GM19035 (cell line): Measurements from ENCODE around the gene CAPN15.
"Not testable (repeated sequence)": the region's sequence is repeated elsewhere in the genome, so short reads cannot be mapped to it uniquely, and the experiment has no call there.

Source experiments
- ATAC-seq: cut with Tn5 transposase; IDR thresholded peaks from one replicate; pipeline ENCODE4 v1.9.1; 2021; ENCODE audit not compliant: unreplicated experiment

CAPN15 gene

DNA sequence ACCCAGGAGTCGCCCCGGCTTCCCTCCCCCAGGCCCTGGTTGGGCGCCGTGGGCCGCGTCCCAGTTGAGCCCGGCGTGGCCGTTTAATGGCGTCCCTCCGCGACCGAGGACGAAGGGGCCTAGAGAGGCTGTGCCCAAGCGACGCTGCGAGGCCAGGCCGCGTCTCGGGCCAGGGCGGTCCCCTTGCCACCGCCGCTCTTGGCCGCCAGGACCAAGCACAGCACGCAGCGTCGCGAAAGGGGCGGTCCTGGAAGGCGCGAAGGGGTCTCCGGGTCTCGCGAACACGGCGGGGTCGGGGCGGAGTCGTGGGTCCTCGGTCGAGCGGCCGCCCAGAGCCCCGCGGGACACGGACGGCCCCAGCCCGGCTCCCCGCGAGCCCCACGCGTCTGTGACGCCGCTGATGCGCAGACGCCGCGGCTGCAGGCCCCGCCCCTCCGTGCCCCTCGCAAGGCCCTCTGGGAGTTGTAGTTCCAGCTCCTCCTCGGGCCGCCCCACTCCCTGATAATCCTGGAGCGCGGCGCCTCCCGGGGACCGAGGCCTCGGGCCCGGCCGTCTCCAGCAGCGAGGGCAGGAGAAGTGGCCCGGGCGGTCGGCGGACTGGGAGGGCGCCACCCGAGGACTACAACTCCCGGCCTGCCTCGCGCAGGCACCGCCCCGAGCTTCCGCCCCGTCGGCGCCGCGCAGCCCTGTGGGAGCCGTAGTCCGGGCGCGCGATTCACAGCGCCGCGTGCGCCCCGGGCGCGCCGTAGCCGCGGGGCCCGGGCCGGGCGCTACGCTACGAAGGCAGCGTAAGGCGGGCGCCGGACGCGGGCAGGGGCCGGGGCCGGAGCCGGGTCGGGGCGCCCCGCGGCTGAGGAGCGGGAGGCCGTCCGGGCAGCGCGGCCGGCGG, at the start of gene CAPN15:
Gene CAPN15 (plus strand): TSS at position 698 of the 889 bp plus-strand sequence. CDS start 19,127 bp downstream, outside the sequence.
- peak; percentile 76 for ATAC-seq

DNA sequence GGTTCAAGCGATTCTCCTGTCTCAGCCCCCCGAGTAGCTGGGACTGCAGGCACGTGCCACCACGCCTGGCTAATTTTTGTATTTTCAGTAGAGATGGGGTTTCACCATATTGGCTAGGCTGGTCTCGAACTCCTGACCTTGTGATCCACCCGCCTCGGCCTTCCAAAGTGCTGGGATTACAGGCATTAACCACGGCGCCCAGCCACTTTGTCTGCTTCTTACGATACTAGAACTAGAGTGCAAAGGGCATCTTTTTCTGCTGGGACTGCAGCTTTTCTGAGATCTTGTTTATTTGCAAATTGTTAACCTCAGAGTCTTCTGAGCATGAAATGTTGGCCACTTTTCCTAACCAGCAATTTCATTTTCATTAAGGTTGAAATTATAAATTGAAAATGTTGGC, 49.2 kb upstream of the CAPN15 start:
- ATAC-seq, result not testable (repeated sequence)

DNA sequence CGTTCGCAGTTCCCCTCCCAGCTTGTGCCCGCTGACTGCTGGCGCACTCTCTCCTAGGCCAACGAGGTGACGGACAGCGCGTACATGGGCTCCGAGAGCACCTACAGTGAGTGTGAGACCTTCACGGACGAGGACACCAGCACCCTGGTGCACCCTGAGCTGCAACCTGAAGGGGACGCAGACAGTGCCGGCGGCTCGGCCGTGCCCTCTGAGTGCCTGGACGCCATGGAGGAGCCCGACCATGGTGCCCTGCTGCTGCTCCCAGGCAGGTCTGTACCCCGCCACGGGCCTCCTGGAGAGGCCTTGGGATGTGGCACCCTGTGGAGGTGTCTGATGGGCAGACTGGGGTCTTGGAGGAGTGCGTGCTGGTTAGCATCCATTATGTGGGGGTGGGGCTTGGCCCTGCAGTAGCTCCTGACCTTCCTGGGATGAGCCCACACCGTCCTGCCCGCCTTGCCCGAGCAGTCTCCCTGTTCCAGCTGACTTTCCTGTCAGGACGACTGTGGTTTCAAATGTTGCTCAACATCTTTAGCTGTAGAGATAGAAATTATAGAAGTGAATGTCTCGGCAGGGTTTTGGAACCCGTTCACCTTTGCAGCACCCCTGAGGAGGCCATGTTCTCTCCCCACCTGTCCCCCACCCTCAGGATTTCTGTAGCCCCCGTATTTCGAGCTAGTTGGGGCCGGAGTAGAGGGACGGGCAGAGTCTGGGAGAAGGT, 44.9 kb upstream of the CAPN15 start:
- no peak for ATAC-seq

DNA sequence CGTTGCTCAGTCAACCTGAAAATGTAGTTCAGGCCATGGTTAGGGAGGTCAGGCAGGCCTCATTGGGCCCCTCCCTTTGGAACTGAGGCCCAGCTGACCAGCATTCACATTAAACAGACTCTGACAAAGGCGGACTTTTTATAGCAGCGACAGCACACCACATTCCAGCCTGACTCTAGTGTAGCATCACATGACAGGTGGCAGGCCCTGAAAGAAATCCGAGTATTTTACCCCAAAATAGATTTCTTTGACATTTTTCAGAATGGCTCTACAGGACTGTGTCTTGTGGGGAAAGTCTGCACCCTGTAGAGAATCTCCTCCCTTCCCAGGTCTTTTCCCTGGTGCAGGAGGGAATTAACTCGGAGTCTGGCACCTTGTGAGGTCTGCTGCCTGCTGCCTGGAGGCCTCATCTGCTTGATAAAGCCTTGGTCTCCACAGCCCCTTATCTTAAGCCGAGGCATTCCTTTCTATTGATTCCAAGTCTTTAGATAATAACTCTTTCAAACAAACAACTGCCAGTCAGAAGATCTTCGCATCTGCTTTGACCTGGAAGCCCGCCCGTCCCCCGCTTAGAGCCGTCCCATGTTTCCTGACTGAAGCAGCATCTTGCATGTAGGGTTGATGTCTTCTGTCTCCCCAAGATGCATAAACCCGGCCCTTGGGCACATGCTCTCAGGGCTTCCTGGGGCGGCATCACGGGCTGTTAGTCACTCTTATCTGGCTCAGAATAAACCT, 44.0 kb upstream of the CAPN15 start:
- ATAC-seq, result no peak

DNA sequence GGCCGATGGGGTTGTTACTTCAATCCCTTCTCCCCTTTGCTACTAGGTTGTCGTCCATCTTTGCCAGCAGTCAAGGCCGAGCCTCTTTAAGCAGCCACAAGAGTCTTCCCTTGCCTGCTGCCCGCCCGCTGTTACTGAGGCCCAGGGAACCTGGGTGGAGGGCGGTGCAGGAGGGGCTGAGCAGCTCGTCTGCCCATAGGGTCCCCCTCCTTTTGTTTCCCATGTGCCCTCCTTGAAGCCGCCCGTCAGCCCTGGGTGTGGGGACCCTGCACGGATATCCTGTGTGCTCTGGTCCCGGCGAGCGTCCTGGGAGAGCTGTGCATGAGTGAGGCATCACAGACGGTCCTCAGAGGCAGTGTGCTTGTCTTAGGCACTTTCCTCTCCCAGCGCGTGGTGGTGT, 37.9 kb upstream of the CAPN15 start:
- no peak for ATAC-seq

DNA sequence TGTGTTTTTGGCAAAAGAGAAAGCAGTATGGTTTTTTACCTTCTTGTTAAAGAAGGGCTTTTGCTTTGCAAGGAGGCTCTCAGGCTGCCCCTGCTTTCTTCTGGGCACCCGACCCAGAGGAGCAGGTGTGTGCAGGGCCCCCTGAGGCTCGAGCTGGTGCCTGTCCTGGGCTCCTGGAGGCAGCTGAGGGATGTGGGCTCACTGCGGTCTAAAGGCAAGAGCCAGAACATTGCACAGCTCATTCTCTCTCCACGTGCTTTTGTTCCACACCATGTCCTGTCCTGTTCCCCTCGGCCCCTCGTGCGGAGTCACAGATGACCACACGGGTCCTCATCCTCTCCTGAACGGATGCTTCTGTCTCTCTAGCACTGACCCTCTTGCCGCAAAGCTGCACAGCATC, 36.7 kb upstream of the CAPN15 start:
- no peak for ATAC-seq

DNA sequence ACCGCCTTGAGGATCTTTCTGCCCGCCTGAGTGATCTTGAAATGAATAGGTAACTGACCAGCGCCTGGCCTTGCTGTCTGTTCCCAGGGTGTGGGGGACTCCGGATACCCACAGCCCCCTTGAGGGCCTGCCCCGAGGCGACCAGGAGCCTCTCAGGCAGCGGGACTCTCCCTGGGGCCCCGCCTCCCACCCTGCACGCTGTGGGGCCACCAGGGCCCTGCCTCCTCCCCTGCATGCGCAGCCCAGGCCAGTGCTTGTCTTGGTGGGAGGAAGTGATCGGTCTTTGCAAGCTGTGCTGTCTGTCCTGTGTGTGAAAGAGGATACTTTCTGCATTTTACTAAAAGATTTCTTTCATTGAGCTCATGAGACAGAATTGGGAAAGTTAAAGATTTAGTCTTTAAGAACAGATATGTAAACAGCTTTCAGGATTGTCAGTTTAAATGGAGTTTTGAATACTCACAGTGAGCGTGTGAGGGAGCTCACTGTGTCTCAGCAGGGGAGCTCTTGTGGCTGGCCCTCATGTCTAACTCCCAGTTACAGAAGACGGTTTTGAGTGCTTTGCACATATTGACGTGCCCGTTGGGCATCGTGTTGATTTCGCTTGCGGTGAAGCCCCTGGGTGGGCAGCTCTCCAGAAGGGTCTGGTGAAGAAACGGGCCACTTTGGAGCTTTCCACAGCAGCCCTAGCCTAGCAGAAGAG, 36.1 kb upstream of the CAPN15 start:
- ATAC-seq, result no peak

DNA sequence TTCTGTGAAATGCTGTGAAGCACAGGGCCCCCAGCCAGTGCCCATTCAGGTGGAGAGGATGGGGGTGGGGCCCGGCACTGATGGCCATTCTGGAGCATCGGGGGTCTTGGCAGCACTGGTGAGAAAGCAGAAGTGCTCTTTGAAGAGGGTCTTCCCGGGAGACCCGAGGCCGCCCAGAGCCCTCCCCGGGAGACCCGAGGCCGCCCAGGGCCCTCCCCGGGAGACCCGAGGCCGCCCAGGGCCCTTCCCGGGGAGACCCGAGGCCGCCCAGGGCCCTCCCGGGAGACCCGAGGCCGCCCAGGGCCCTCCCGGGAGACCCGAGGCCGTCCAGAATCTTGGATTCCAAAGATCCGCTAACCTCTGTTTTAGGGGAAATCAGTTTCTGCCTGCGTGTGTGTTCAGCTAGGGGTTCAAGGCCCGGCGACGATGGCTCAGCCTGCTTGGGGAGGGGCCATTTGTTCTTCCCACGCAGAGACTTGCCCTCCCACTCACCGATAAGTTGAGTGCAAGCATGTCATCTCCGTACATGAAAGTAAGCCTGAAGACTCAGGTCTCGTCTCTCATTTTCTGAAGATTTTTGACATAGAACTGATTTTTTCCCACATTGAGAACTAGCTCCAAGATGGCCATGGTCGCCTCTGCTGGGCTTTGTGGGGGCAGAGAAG, 35.2 kb upstream of the CAPN15 start:
- no peak for ATAC-seq

DNA sequence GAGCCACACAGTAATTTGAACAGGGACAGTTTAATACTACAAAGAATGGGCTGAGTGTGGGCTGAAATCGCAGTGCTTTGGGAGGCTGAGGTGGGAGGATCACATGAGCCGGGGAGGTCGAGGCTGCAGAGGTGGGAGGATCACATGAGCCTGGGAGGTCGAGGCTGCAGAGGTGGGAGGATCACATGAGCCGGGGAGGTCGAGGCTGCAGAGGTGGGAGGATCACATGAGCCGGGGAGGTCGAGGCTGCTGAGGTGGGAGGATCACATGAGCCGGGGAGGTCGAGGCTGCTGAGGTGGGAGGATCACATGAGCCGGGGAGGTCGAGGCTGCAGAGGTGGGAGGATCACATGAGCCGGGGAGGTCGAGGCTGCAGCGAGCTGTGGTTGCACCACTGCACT, 32.8 kb upstream of the CAPN15 start:
- not testable (repeated sequence) for ATAC-seq

DNA sequence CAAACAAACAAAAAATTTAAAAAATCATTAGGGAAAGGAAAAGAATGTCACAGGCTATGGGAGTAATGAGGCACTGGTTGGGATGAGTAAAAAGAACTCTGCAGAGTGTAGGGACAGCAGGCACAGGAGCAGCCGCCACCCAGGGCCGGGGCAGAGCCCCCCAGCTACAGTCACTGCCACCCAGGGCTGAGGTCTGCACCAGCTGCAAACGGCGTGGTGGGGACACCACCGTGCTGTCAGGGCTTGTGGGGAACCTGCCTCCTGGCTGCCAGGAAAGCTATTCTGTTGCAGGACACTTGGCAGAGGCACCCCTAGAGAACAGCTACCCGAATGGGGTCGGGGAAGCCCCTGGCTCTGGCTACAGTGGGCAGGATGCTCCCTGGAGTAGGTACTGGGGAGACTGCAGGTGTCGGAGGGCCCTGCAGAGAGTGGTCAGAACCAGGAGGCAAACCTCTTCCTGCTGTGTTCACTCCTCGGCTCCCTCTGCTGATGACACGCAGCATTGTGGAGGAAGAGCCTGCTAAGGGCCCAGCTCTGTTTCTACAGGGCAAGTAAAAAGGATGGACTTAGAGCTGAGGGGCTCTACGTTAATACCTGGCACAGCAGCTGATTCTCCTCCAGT, 32.3 kb upstream of the CAPN15 start:
- ATAC-seq, result no peak

DNA sequence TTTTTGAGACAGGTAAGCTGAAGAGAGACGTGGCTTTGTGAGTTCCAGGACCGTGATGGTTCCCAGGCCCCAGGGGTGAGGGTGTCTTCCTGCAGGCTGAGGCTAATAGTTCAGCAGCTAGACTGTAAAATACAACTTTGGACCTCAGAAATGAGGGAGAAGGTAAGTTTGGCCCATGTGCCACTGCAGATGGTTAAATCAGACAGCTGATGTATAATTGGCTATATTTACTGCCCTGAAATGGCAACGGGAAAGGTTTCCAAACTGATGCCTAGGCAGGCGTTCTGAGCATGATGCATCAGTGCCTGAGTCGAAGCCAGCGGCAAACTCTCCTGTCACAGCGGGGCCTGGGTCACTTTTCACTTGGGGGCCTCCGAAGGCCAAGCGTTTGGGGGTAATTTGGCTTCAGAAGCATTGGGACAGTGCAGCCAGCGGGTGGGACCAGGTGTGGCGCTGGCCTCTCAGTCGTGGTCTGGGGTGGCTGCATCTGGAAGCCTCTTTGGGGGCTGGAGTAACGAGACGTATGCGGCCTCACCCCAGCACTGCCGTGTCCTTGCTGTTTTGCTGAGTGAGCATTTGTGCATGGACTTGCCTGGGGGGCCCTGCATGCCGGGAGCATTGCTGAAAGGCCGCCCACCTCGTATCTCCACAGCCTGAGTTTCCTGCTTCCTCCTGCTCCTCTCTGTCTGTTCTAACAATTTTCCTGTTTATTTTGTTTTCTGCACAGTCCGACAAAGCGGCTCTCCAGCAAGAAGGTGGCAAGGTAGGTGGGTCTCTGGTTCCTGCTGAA, 31.2 kb upstream of the CAPN15 start:
- no peak for ATAC-seq

DNA sequence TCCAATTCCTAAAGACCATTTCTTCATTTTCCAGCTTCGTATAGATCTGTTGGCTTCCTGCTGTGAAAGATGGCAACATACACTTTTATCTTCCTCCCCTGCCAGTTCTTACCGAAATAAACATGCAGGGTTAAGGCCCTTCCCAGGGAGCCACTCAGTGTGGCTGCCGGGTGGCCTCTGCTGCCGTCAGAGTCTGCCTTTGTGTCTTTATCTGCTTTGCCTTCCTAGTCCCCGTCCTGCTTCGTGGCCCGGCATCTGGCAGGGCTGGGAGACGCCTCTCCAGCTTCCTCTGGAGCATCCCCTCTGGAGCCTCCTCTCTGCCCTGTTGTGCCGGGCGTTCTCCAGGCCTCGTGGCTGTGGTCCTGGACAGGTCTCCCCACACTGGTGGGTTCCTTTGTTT, 30.3 kb upstream of the CAPN15 start:
- ATAC-seq, result no peak

DNA sequence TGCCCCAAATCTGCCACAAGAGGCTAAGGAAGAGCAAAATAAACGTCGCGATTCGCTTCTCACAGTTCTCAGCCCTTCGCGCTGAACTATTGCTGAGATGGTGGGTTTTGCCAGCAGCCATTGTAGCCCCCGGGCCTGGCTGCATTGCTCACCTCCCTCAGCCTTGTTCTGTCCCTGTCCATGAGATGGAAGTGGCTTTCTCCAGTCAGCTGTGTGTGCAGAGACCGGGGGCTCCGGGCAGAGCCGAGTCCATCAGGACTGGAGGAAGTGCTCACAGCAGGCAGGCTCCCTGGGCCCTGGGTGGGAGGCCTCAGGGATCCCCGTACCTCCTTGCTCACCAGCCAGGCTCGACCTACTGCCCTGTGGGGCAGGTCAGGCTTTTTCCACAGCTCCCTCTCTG, 27.6 kb upstream of the CAPN15 start:
- no peak for ATAC-seq

DNA sequence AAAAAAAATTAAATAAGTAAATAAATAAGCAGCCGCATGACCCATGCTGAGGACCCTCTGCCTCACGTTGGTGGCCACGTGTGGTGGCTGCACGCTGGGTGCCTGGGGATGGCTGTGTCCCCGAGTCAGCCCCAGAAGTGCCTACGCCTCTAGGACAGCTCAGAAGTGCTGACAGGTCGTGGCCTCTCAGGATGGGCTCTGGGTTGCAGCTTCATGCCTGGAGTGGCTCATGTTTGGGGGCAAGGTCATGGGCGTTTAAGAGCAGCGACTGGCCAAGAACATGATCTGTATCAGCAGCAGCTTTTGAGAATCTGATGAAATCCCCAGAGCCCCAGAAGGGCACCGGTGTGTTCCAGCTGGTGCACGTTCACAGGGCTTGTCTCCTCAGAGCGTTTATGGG, 26.8 kb upstream of the CAPN15 start:
- ATAC-seq, result no peak

DNA sequence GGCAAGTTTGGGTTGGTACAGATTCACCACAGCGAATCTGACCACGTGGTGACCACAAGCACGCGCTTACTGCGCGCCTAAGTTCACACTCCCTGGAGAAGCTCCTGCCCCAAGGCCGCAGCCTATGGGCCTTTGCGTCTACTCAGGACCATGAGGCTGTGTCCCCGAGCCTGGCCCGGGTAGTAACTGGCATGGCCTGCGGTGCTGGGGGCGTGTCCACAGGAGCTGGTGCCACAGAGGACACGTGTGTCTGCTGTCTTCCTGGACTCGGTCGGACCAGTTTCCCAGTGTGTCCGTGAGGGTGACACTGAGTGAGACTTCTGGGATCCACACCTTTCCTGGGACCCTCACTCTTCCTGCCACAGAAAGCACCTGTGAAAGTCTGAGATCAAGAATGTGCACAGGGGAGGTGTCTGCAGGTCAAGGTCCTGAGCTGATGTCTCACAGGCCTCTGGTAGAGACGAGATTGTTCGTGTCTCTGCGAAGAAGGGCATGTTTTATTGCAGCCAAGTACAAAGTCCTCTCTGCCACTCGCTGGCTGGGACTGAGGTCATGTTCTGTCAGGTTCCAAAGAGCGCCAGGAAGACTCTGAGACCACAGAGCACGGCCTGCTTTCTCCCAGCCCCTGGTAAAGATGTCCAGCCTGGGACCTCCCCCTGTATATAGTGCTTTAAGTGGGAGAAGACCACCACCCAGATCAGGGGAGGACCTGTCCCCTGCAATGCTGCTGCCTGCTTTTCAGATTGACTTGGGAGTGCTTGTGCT, 25.2 kb upstream of the CAPN15 start:
- ATAC-seq, result no peak

DNA sequence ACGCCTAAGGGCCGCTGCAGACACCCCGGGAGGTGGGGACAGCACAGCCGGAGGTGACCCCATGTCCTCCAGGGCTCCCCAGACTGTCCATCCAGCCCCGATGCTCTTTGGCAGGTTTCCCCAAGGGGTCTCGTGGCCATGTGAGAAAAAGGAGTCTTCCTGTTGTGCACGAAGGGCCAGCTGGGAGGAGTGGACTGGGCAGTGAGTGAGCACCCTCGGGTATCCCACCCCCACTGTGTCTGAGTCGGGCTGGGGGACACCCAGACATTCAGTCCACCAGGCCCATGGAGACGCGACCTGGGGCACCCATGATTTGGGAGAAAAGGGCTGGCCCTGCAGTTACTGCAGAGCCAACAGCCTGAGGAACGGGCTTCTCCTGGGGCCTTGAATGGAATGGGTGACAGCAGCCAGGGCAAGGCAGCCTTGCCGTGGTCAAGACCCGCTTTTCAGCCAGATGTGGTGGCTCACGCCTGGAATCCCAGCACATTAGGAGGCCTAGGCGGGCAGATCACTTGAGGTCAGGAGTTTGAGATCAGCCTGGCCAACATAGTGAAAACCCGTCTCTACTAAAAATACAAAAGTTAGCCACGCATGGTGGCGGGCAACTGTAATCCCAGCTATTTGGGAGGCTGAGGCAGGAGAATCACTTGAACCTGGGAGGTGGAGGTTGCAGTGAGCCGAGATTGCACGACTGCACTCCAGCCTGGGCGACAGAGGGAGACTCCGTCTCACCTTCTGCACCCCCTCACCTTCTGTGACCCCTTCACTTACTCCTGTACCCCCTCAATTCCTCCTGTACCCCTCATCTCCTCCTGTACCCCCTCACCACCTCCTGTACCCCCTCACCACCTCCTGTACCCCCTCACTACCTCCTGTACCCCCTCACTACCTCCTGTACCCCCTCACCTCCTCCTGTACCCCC, 24.1 kb upstream of the CAPN15 start:
- no peak for ATAC-seq

DNA sequence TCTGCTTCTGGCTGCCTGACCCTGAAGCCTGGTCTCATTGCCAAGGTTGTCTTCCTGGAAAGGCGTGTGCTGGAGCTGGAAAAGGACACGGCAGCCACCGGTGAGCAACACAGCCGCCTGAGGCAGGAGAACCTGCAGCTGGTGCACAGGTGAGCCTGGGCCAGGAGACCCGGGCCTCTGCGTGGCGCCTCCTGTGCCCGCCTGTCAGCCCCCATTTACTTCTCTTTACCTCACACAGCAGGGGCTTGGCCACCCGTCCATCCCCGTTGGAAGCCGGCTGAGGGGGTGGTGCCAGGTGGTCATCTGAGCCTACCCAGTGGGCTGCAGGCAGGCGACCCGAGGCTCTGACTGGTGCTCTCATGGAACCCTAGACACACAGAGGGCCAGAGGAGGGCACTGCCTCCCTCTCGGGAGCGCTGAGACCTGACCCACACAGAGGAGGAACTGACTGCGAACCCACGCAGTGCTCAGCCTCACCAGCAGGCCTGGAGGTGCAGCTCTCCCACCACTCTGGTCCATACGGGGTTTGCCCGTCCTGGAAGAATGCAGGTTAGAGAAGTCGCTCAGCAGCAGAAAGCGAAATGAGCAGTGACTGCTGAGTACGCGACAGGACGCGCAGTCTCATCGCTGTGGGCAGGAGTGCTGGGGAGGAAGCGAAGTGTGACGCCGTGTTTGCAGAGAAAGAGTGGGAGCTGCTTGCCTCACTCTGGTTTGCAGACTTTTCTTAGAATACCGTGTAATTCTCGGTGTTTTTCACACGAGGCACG, 21.9 kb upstream of the CAPN15 start:
- ATAC-seq, result no peak
